AG04449 (cell line): Measurements from ENCODE around the gene GLDN.

Experiments used
- CTCF ChIA-PET: fragments of 350-600 bp; formaldehyde crosslinking; extraction: SDS; loops from one replicate; lab custom pipeline; 2021; ENCODE audit warnings: antibody characterized with exemption; lab: Yijun Ruan, JAX
- POLR2A ChIA-PET: fragments of 400-600, 350-600 bp; formaldehyde crosslinking; extraction: SDS; loops from one replicate; lab custom pipeline; 2020; ENCODE audit warnings: antibody characterized with exemption, inconsistent platforms; lab: Yijun Ruan, JAX
- DNase-seq: peaks from one replicate; pipeline ENCODE4 v3.0.0-alpha.2; 2010; ENCODE audit warnings: low read depth, low spot score
- H3K4me3 ChIP-seq: 2 replicates; pipeline ENCODE4 v1.5.1; 2011; ENCODE audit warnings: low read depth, mild to moderate bottlenecking, control low read depth, low read length
- TF ChIP-seq, protein P1 (sequence below): IDR thresholded peaks from one replicate; pipeline ENCODE4 v1.5.1; 2011; ENCODE audit warnings: mild to moderate bottlenecking, moderate library complexity, low read length, control low read depth, inconsistent platforms; ENCODE audit not compliant: insufficient read depth; ENCODE audit errors: missing control alignments

The GLDN gene

DNA sequence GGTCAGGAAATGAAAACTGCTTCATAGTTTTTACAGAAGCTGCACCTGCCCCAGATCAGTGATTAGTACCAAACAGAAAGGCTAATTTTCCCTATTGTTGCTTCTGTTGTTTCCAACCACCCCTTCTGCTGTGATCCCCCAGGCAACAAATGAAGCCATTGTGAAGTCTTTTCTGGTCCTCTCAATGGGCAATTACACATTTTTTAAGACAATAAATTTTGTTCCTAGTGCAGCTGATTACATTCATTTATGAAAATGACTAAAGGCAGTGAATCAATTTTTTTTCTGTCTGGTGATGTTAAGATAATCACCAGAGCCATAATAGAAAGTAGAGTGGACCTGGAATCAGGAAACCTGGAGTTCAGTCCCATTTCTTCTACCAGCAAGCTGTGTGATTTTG is 32.7 kb downstream of the GLDN start:
- ChIA-PET CTCF (interaction anchor here (1.1 to 9.7 kb wide), 5 partner anchors 8 to 212 kb away, joined by 3 to 220 read pairs (median 5); no protein-coding TSS in a partner anchor), POLR2A (no interaction called here)
- TF ChIP-seq, protein P1, sequence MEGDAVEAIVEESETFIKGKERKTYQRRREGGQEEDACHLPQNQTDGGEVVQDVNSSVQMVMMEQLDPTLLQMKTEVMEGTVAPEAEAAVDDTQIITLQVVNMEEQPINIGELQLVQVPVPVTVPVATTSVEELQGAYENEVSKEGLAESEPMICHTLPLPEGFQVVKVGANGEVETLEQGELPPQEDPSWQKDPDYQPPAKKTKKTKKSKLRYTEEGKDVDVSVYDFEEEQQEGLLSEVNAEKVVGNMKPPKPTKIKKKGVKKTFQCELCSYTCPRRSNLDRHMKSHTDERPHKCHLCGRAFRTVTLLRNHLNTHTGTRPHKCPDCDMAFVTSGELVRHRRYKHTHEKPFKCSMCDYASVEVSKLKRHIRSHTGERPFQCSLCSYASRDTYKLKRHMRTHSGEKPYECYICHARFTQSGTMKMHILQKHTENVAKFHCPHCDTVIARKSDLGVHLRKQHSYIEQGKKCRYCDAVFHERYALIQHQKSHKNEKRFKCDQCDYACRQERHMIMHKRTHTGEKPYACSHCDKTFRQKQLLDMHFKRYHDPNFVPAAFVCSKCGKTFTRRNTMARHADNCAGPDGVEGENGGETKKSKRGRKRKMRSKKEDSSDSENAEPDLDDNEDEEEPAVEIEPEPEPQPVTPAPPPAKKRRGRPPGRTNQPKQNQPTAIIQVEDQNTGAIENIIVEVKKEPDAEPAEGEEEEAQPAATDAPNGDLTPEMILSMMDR, result no peak

DNA sequence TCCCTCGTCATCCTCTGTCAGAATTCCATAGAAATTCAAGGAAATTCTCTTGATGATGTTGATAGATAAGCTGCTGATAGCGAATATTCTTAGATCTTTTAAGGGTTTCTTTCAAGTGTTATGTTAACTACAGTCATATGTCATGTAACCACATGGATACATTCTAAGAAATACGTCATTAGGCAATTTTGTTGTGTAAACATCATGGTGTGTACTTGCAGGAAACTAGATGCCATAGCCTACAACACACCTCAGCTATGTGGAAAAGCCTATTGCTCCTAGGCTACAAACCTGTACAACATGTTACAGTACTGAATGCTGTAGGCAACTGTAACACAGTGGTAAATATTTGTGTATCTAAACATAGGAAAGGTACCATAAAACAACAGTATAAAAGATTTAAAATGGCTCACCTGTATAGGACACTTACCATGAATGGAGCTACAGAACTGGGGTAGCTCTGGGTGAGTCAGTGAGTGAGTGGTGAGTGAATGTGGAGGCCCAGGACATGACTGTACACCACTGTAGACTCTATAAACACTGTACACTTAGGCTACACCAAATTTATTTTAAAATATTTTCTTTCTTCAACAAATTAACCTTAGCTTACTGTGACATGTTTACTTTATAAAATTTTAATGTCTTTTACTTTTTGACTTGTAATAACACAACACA is 34.6 kb downstream of the GLDN start:
- POLR2A ChIA-PET, result no interaction called here
- no peak for DNase-seq

More for the DNA sequence above, 32.7 kb downstream of the GLDN start:
- no peak overlapping the region for H3K4me3 ChIP-seq
- no peak for DNase-seq

DNA sequence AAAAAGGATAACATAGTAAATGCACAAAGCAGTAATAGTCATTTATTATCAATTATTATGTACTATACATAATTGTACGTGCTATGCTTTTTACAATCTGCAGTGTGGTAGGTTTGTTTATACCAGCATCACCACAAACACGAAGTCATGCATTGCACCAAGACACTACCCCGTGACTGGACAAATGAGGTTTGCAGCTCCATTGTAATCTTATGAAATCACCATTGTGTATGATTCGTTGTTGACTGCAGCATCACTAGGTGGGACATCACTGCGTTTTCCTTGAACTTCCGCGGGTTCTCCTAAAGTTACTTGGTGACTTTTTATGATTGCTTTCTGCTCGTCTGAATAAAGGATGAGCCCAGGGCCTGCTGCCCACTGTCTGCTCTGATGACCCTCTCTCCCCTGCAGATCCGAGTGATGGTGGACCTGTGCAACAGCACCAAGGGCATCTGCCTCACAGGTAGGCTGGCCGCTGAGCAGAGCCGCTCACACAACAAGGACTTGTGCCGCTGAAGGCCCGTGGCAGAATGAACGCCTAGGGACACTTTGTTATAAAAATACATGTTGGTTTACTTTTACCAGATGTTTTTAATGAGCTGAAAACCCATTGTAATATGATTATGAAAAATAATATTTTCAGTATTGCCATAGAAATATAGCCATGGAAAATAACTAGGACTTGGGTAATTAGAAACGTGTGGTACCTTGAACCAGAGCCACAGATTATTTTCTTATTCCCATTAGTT is 35.8 kb downstream of the GLDN start:
- H3K4me3 ChIP-seq, result no peak overlapping the region
- TF ChIP-seq, protein P1, result no peak
- ChIA-PET CTCF (interaction anchor here (0.6 to 9.7 kb wide), 10 partner anchors 8 to 403 kb away, joined by 3 to 220 read pairs (median 12); no protein-coding TSS in a partner anchor), POLR2A (no interaction called here)
- no peak for DNase-seq

More for the DNA sequence above, 34.6 kb downstream of the GLDN start:
- H3K4me3 ChIP-seq, result no peak overlapping the region
- TF ChIP-seq, protein P1, result no peak
- CTCF ChIA-PET, result interaction anchor here (1.0 to 9.7 kb wide), 8 partner anchors 12 to 214 kb away, joined by 5 to 220 read pairs (median 18); no protein-coding TSS in a partner anchor

DNA sequence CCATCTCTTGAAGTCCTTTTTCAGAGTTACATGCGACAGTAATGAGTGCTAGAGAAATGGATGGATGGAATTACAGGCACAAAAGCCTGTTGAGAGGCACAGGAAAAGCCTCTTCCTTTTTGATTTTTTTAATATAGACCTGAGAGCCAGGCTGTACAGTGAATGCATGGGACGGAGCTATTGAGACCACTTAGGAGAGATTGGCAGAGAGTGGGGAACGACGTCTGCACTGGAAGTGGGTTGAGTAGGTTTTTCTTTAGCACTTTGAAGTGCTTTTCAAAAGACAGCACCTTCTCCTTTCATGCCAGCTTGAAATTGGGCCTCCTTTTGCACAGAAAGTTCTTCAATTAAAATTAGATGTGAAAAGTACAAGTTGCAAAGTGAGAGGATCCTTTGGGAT is 37.0 kb downstream of the GLDN start:
- no peak for DNase-seq
- TF ChIP-seq, protein P1, result no peak
- H3K4me3 ChIP-seq, result no peak overlapping the region
- ChIA-PET POLR2A (no interaction called here), CTCF (interaction anchor here (0.8 to 9.7 kb wide), 9 partner anchors 9 to 245 kb away, joined by 3 to 220 read pairs (median 17); no protein-coding TSS in a partner anchor)

DNA sequence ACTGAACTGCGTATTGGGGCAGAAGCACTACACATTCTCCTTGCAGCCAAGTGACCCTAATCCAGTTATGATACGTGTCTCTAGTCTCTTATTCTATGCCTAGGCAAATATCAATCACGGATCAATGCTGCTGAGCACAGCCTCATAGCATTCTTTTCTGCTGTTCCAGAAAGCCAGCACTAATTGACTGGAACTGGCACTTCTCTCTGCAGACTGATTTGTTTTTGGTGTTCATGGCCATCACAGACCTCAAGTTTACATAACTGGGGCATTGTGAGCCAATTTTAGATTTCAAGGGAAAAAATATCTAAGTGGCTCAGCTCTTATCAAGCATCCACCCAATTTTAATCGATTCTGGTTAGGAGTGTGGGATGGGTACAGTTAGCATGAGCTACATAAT is 37.9 kb downstream of the GLDN start:
- H3K4me3 ChIP-seq, result no peak overlapping the region
- DNase-seq, result no peak
- CTCF ChIA-PET, result interaction anchor here (0.7 to 9.7 kb wide), 10 partner anchors 10 to 246 kb away, joined by 3 to 220 read pairs (median 14); no protein-coding TSS in a partner anchor
- POLR2A ChIA-PET, result no interaction called here
- TF ChIP-seq, protein P1, result no peak
